Measurements from ENCODE around the gene HAGH. TPM values are rescaled to one million over a fixed set of nuclear protein-coding genes. Genes with fewer than 3 reads are reported as not detected.

Gene HAGH
- total RNA-seq, 1 donor from 2014 or later: 172 TPM

- H3K27me3 ChIP-seq (ENCODE audit: low read depth): no peaks in the 10 kb centered on the region
- no peak for TF ChIP-seq CTCF (IDR thresholded peaks at IDR 0.05; ENCODE audit: borderline replicate concordance)
- peaks cover 58% of the 10 kb centered on the region for H3K36me3 ChIP-seq
- intact Hi-C loops (cut with micrococcal nuclease): no loop called here
- no peak overlapping the region for H3K27ac ChIP-seq (replicated peaks)
- H3K4me1 ChIP-seq: peaks cover 60% of the 10 kb centered on the region
- H3K9me3 ChIP-seq (replicated peaks): no peaks in the 10 kb centered on the region
- DNase-seq: no peak
- H3K4me3 ChIP-seq: no peak overlapping the region
These were observed 47.4 kb downstream of the HAGH start for GRCh38 chr16:1779234-1779701.

- no peaks in the 10 kb centered on the region for H3K27me3 ChIP-seq (ENCODE audit: low read depth)
- no peak for DNase-seq
- peaks cover 60% of the 10 kb centered on the region for H3K4me1 ChIP-seq
- intact Hi-C loops (cut with micrococcal nuclease): no loop called here
- TF ChIP-seq CTCF (IDR thresholded peaks at IDR 0.05; ENCODE audit: borderline replicate concordance): no peak
- H3K36me3 ChIP-seq: peaks cover 58% of the 10 kb centered on the region
- H3K27ac ChIP-seq (replicated peaks): no peak overlapping the region
- no peak overlapping the region for H3K4me3 ChIP-seq
- H3K9me3 ChIP-seq (replicated peaks): no peaks in the 10 kb centered on the region
These were observed 48.1 kb downstream of the HAGH start for GRCh38 chr16:1778200-1779179.

- H3K4me1 ChIP-seq: peaks cover 62% of the 10 kb centered on the region
- no peak for TF ChIP-seq CTCF (IDR thresholded peaks at IDR 0.05; ENCODE audit: borderline replicate concordance)
- no peaks in the 10 kb centered on the region for H3K9me3 ChIP-seq (replicated peaks)
- no peak overlapping the region for H3K27ac ChIP-seq (replicated peaks)
- intact Hi-C loops (cut with micrococcal nuclease): no loop called here
- H3K36me3 ChIP-seq: peaks cover 58% of the 10 kb centered on the region
- H3K4me3 ChIP-seq: no peak overlapping the region
- DNase-seq: no peak
- H3K27me3 ChIP-seq (ENCODE audit: low read depth): no peaks in the 10 kb centered on the region
These were observed 49.0 kb downstream of the HAGH start for GRCh38 chr16:1777375-1778199.

GRCh38 chr16:1776991-1777374 lies 49.6 kb downstream of the HAGH start:
- no peak for DNase-seq
- intact Hi-C loops (cut with micrococcal nuclease): no loop called here
- no peak overlapping the region for H3K27ac ChIP-seq (replicated peaks)
- H3K27me3 ChIP-seq (ENCODE audit: low read depth): no peaks in the 10 kb centered on the region
- H3K4me3 ChIP-seq: no peak overlapping the region
- peaks cover 58% of the 10 kb centered on the region for H3K36me3 ChIP-seq
- H3K9me3 ChIP-seq (replicated peaks): no peaks in the 10 kb centered on the region
- peaks cover 65% of the 10 kb centered on the region for H3K4me1 ChIP-seq
- no peak for TF ChIP-seq CTCF (IDR thresholded peaks at IDR 0.05; ENCODE audit: borderline replicate concordance)

GRCh38 chr16:1776672-1776955 lies 50.0 kb downstream of the HAGH start:
- TF ChIP-seq CTCF (IDR thresholded peaks at IDR 0.05; ENCODE audit: borderline replicate concordance): no peak
- H3K9me3 ChIP-seq (replicated peaks): no peaks in the 10 kb centered on the region
- H3K36me3 ChIP-seq: peaks cover 58% of the 10 kb centered on the region
- intact Hi-C loops (cut with micrococcal nuclease): no loop called here
- DNase-seq: no peak
- H3K27ac ChIP-seq (replicated peaks): no peak overlapping the region
- no peak overlapping the region for H3K4me3 ChIP-seq
- no peaks in the 10 kb centered on the region for H3K27me3 ChIP-seq (ENCODE audit: low read depth)
- H3K4me1 ChIP-seq: peaks cover 65% of the 10 kb centered on the region
